GM18907 (cell line): ENCODE data around the gene COX14.
"Not testable (repeated sequence)": the region's sequence is repeated elsewhere in the genome, so short reads cannot be mapped to it uniquely, and the experiment has no call there.

Source experiments
- ATAC-seq: cut with Tn5 transposase; IDR thresholded peaks from one replicate; pipeline ENCODE4 v1.9.1; 2021; ENCODE audit warnings: mild to moderate bottlenecking, moderate library complexity; ENCODE audit not compliant: unreplicated experiment

The COX14 gene

GRCh38 chr12:50111693-50112455 lies at the start of gene COX14:
Gene COX14, plus strand, starts transcription at chr12:50112236. Its CDS starts 7,808 bp downstream, at chr12:50120044.
- ATAC-seq, result peak; percentile 82

DNA sequence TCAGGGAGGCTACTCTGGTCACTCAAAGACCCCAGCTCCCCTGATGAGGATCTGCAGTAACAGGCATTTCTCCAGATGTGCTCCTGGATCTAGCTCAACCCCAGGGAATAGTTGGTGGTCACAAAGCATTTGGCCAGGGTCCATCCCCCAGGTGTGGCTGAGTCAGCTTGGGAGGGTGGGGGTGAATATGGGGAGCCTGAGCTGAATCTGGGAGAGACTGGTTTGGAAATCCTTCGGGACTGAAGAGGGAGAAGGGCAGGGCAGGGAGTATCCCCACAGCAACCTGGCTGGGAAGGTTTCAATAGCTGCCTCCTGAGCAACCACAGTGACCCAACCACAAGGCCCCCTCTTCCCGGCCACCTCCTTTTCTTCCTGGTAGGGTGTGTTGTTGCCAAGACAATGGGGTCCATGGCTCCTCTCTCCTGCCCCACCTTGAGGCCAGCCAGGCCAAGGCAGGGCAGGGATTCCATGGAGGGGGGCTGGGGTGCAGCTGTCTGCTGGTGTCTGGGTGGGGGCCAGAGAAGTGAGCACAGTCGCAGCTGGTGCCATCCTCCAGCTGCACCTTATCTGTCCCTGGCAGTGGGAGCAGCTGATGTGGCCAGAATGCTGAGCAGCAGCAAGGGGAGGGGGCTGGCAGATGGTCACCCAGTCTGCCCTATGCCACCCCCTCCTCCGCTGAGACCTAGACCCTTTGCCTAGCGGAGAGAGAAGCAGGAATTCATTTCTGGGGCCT lies 49.1 kb upstream of the COX14 start:
- no peak for ATAC-seq

- no peak for ATAC-seq
Observed at GRCh38 chr12:50065726-50066310, 46.2 kb upstream of the COX14 start.

GRCh38 chr12:50066402-50066801 lies 45.6 kb upstream of the COX14 start:
- ATAC-seq, result no peak

- no peak for ATAC-seq
Observed at GRCh38 chr12:50069069-50069468, 43.0 kb upstream of the COX14 start.

DNA sequence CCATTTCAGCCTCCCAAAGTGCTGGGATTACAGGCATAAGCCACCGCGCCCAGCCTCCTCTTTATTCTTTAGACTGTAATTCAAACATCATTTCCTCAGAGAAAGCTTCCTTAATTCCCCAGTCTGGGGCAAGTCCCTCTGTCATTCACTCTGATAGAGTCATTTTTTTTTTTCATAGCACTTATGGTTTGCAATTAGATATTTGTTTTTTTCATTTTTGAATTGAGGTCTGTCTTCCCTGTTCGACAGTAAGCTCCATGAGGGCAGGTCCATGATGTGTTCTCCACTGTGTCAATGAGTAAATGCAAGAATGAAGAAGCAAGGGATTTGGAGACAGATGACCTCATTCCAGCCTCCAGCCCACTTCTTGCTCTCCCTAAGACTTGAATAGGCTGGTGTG lies 42.5 kb upstream of the COX14 start:
- ATAC-seq, result no peak

DNA sequence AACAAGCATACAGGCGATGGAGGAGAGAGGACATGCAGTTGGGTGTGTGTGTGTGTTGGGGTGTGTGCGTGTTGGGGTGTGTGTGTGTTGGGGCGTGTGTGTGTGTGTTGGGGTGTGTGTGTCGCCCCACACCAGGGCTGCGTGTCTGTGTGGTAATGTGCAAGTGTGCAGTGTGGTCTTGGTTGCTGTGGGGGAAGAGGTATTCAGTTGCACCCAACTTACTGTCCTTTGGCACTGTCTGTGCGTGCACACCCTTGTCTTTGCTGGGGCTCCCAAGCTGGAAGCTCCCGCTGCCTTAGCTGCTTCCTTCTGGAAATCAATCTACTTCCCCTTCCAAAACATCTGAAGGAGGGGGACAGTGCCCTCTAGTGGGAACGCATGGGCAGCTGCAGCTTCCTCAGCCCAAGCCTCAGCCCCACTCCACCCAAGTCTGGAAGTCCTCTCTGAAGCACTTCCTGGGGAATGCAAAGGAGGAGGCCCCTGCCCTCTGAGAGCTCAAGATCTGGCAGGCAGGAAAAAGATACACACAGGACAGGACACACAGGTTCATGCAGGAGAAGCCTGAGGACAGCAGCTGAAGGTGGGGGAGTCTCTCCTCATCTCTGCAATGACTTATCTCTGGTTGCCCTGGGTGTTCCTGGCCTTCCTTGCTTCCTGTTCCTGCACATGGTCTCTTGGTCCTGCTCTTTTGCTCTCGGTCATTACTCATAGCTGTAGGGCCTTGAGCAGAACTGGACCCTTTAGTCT lies 41.5 kb upstream of the COX14 start:
- no peak for ATAC-seq

DNA sequence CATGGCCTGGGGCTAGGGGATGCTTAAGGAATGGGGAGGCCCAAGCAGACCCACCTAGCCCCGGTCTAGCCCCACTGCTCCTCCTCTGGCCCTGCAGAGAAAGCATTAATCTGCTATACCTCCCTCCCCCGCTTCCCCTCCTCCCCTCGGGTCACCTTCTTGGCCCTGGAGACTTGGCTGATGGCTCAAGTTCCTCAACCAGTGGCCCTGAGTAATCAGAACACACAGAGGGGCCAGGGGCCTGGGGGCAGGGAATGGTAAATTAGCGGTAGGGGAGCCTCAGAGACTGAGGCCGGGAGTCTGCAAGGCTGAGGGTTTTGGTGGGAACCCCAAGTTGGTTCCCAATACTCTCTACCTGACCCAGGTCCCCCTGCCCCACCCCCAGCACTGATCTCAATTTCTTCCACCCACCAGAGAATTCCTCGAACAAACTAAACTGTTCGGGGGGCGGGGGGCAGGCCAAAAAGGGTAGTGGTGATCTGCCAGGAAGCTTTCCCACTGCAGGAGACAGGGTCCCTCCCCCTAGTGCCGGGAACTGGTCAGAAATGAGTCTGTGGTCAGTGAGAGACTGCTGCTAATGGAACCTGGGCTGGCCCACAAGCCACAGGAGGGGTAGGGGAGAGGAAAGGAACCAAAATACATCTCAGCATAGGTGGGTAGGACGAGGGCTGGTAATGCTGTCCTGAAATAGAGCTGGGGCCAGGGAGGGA lies 39.7 kb upstream of the COX14 start:
- ATAC-seq, result no peak

DNA sequence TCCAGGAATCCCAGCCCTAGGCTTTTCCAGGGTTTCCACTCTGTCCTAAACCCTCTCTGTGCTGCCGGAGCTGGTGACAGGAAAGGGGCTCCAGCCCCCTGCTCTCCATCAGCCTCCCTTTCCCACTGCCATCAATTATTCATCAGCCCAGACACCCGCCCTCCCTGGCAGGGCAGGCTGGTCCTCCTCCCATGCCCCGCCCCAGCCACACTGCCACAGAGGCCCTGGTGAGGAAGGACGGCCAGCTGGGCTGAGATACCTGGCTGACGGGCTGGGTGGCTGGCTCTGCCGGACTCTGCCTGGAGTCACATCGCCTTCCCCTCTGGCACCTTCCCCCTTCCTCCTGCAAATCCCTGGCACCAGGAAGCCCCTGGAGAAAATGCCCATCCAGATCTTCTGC lies 38.8 kb upstream of the COX14 start:
- no peak for ATAC-seq

GRCh38 chr12:50073712-50074111 lies 38.3 kb upstream of the COX14 start:
- no peak for ATAC-seq

- ATAC-seq, result peak; percentile 80
Observed at GRCh38 chr12:50074936-50075807, 36.9 kb upstream of the COX14 start.

DNA sequence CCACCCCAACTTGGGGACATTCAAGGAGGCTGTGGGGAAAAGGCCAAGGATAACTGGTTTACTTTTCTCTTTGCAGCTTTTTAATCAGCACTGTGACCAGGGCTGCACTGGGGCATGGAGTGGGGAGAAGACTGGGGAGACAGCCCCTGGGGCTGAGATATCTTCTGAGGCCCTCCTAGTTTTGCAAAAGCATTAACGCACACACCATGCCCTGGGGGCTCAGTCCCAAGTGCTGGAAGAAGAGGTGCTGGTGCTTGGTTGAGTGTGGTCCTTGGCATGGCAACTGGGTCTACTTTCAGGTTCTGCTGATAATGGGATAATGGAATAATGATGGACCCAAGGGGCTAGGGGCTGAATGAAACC lies 36.2 kb upstream of the COX14 start:
- ATAC-seq, result no peak

DNA sequence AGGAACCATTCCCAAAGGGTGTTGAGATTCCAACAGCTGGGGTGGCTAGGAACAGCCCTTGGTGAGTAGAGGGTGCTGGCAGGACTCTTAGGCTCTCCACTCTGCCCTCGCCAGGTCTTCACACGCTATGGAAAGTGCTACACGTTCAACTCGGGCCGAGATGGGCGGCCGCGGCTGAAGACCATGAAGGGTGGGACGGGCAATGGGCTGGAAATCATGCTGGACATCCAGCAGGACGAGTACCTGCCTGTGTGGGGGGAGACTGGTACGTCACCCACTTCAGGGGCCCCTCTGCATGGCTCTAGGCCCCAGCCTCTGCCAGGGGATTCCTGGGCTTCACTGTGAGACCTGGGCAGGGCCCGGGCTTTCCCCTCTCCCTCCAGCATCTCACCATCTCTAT lies 34.9 kb upstream of the COX14 start:
- ATAC-seq, result no peak

DNA sequence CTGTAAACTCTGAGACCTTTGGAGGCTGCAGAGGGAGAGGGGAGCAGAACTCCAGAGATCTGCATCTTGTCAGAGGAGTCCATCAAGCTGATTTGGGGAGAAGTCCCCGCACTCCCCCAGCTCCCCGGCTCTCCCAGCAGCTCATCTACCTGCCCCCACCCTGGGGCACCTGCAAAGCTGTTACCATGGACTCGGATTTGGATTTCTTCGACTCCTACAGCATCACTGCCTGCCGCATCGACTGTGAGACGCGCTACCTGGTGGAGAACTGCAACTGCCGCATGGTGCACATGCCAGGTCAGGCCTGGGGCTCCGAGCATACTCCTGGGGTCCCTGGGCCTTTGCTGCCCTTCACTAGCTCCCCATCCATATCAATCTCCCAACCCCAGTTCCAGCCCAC lies 33.8 kb upstream of the COX14 start:
- ATAC-seq, result no peak

GRCh38 chr12:50079771-50080170 lies 32.3 kb upstream of the COX14 start:
- no peak for ATAC-seq

GRCh38 chr12:50081096-50081808 lies 30.8 kb upstream of the COX14 start:
- ATAC-seq, result no peak

GRCh38 chr12:50082644-50083043 lies 29.4 kb upstream of the COX14 start:
- ATAC-seq, result no peak

DNA sequence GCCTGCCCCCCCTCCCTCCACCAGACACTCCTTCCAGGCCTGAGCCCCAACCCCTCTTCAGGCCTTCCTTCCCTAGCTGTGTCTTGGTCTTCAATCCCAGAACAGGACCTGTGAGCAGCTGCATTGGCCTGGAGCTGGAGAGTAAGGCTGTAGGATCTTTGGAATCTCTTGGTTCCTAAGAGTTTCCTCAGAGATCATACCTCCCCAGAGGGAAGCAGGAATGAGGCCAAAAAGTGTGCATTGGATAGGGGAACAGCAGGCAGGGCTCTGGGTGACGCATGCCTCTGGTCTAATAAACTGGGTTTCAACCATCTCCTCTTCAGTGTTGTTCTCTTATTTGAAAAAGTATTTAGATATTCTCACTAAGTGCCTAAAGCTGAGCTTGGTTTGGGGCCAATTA lies 28.7 kb upstream of the COX14 start:
- no peak for ATAC-seq

GRCh38 chr12:50084409-50084774 lies 27.6 kb upstream of the COX14 start:
- ATAC-seq, result not testable (repeated sequence)
